PC-3 (cell line): ENCODE measurements around the gene C2CD5.

Experiments used
- EZH2 ChIP-seq: fragments of 300-600 bp; sonication (generic); IDR thresholded peaks from one replicate; pipeline ENCODE4 v1.6.1; 2017; ENCODE audit warnings: antibody characterized with exemption, mild to moderate bottlenecking, low read length; ENCODE audit not compliant: unreplicated experiment
- TF ChIP-seq, protein P1 (sequence below): fragments of 300-600 bp; sonication (generic); conservative IDR thresholded peaks from 2 replicates; pipeline ENCODE4 v1.5.1; 2017; ENCODE audit warnings: antibody characterized with exemption, low read depth, mild to moderate bottlenecking, low read length

DNA sequence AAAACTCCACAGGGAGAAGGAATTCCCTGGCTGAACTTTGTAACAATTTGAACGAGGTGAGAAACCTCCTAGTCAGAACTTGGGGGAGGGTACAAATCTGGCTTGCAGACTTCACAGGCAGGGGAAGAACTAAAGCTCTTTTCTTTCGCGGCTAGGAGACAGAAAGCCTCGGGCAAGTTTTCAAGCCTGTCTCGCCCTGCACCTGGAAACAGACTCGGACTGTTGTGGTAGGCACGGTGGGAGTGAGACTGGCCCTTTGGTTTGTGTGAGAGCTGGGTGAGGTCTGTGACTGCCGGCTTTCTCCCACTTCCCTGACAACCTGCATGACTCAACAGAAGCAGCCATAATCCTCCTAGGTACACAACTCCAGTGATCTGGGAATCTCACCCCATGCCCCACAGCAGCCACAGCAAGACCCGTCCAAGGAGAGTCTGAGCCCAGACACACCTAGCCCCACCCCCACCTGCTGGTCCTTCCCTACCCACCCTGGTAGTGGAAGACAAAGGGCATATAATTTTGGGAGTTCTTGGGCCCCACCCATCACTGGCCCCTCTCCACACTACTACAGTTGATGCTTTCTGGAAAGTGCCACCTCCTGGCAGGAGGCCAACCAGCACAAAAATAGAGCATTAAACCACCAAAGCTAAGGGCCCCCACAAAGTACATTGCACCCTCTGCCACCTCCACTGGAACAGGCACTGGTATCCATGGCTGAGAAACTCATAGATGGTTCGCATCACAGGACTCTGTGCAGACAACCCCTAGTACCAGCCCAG, 107.1 kb downstream of the C2CD5 start:
- TF ChIP-seq, protein P1, sequence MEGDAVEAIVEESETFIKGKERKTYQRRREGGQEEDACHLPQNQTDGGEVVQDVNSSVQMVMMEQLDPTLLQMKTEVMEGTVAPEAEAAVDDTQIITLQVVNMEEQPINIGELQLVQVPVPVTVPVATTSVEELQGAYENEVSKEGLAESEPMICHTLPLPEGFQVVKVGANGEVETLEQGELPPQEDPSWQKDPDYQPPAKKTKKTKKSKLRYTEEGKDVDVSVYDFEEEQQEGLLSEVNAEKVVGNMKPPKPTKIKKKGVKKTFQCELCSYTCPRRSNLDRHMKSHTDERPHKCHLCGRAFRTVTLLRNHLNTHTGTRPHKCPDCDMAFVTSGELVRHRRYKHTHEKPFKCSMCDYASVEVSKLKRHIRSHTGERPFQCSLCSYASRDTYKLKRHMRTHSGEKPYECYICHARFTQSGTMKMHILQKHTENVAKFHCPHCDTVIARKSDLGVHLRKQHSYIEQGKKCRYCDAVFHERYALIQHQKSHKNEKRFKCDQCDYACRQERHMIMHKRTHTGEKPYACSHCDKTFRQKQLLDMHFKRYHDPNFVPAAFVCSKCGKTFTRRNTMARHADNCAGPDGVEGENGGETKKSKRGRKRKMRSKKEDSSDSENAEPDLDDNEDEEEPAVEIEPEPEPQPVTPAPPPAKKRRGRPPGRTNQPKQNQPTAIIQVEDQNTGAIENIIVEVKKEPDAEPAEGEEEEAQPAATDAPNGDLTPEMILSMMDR, result no peak
- TF ChIP-seq EZH2, result no peak
